ENCODE data around the gene ARIH2. TPM values are rescaled to one million over a fixed set of nuclear protein-coding genes. Genes with fewer than 3 reads are reported as not detected.
A peak's percentile ranks its signal among the peaks of the same experiment; 100 is the strongest.

ARIH2 gene
- total and polyA plus RNA-seq, 9 of the 15 experiments (the other 6 are each of a cell fraction or from before 2014, with no cell fraction given), result 27.0 to 120 (median 108) TPM

GRCh38 chr3:49021813-49022687, 103.4 kb downstream of the ARIH2 start, which contains the start of gene NDUFAF3 (continued):
- TF ChIP-seq MNT (conservative IDR thresholded peaks at IDR 0.05) (peak in 1 of 2 experiments; percentile 30; a peak in 2 of 4 replicates), ZNF12 (CRISPR knock-in tag; IDR thresholded peaks at IDR 0.05) (peak; percentile 26; the same call in 1 of the 2 replicates), STAT5A (IDR thresholded peaks at IDR 0.05; ENCODE audit: borderline replicate concordance, low read length) (no peak; the same call in 1 of the 2 replicates), PATZ1 (CRISPR knock-in tag; IDR thresholded peaks at IDR 0.05; ENCODE audit: borderline replicate concordance) (no peak), RCOR1 (IDR thresholded peaks at IDR 0.05; ENCODE audit: borderline replicate concordance in 1 of 2, low read depth in 2 of 2, low read length in 2 of 2) (peak in 1 of 2 experiments; percentile 20; a peak in 1 of 4 replicates), U2AF2 (optimal IDR thresholded peaks at IDR 0.05; ENCODE audit: low read depth, low read length) (no peak), PBX2 (CRISPR knock-in tag; IDR thresholded peaks at IDR 0.05; ENCODE audit: low read depth) (no peak), PBX2 (tag; conservative IDR thresholded peaks at IDR 0.05; ENCODE audit: low read depth) (no peak), ZHX1 (conservative IDR thresholded peaks at IDR 0.05; ENCODE audit: low read length) (no peak), SP2 (IDR thresholded peaks at IDR 0.05; ENCODE audit: extremely low read depth, low read depth, low read length, poor library complexity, severe bottlenecking) (peak; percentile 72), SRF (CRISPR knock-in tag; IDR thresholded peaks at IDR 0.05) (no peak), ZBTB49 (CRISPR knock-in tag; IDR thresholded peaks at IDR 0.05; ENCODE audit: borderline replicate concordance) (no peak)
